OCI-LY7 (cell line): Measurements from ENCODE around the gene TBX5. TPM values are rescaled to one million over a fixed set of nuclear protein-coding genes. Genes with fewer than 3 reads are reported as not detected.

Source experiments
- BruUV-seq: library from RNA; stranded (reverse); fragments of 400-500 nt; replicated peaks from 2 replicates; lab custom pipeline; 2021; lab: Mats Ljungman, UMichigan
- CTCF ChIA-PET: fragments of 300-600 bp; sonication (Branson Sonifier 250); formaldehyde crosslinking; loops from one replicate; lab custom pipeline; 2022; ENCODE audit warnings: antibody characterized with exemption; ENCODE audit not compliant: unreplicated experiment; lab: Charles Lee
- POLR2A ChIA-PET: fragments of 300-600 bp; sonication (Branson Sonifier 250); formaldehyde crosslinking; loops from one replicate; lab custom pipeline; 2022; ENCODE audit warnings: antibody characterized with exemption; lab: Charles Lee
- DNase-seq: peaks from one replicate; pipeline ENCODE4 v3.0.0-alpha.2; 2015; ENCODE audit warnings: low spot score
- H2AFZ ChIP-seq: fragments of 200-600 bp; sonication (generic), shearing (Covaris generic); 2 replicates; pipeline ENCODE4 v1.6.1; 2014; ENCODE audit warnings: mild to moderate bottlenecking, antibody characterized with exemption, low read length, moderate library complexity
- H3K27ac ChIP-seq: fragments of 200-600 bp; sonication (generic); 2 replicates; pipeline ENCODE4 v1.5.1; 2014; ENCODE audit warnings: mixed run types, low read depth, mild to moderate bottlenecking, moderate library complexity, low read length, inconsistent platforms; ENCODE audit not compliant: poor library complexity, severe bottlenecking
- H3K36me3 ChIP-seq: fragments of 200-600 bp; sonication (generic); 2 replicates; pipeline ENCODE4 v1.6.1; 2014; ENCODE audit warnings: mild to moderate bottlenecking, antibody characterized with exemption, low read length, moderate library complexity, mixed read lengths; ENCODE audit not compliant: insufficient read depth
- H3K4me1 ChIP-seq: fragments of 200-600 bp; sonication (generic); 2 replicates; pipeline ENCODE4 v1.5.1; 2014; ENCODE audit warnings: mild to moderate bottlenecking, low read length; ENCODE audit not compliant: insufficient read depth, poor library complexity, severe bottlenecking
- H3K4me2 ChIP-seq: fragments of 200-600 bp; sonication (generic); 2 replicates; pipeline ENCODE4 v1.6.1; 2014; ENCODE audit warnings: mild to moderate bottlenecking, low read length
- H3K4me3 ChIP-seq: fragments of 200-600 bp; sonication (generic); 2 replicates; pipeline ENCODE4 v1.5.1; 2014; ENCODE audit warnings: mild to moderate bottlenecking, low read depth, low read length; ENCODE audit not compliant: poor library complexity, severe bottlenecking
- H3K79me2 ChIP-seq: fragments of 200-600 bp; sonication (generic); 2 replicates; pipeline ENCODE4 v1.6.1; 2016; ENCODE audit warnings: low read depth, mild to moderate bottlenecking, low read length, moderate library complexity, mixed read lengths; ENCODE audit not compliant: insufficient read depth
- H3K9me2 ChIP-seq: fragments of 200-600 bp; sonication (generic); 2 replicates; pipeline ENCODE4 v1.6.1; 2016; ENCODE audit warnings: mild to moderate bottlenecking, low read length, mixed read lengths; ENCODE audit not compliant: insufficient read depth
- H3K9me3 ChIP-seq: fragments of 200-600 bp; sonication (generic); 2 replicates; pipeline ENCODE4 v1.6.1; 2014; ENCODE audit warnings: mild to moderate bottlenecking, mixed run types, low read length, mixed read lengths
- H4K20me1 ChIP-seq: fragments of 200-600 bp; sonication (generic); 2 replicates; pipeline ENCODE4 v1.6.1; 2014; ENCODE audit warnings: mild to moderate bottlenecking, antibody characterized with exemption, low read length, moderate library complexity, mixed read lengths; ENCODE audit not compliant: insufficient read depth
- EZH2phosphoT487 ChIP-seq: fragments of 200-600 bp; sonication (generic); IDR thresholded peaks from 2 replicates; pipeline ENCODE4 v1.6.1; 2018; ENCODE audit warnings: low read depth, borderline replicate concordance, mild to moderate bottlenecking, mixed run types, antibody characterized with exemption, low read length, moderate library complexity, mixed read lengths
- intact Hi-C: fragments of 100-400 bp; cut with micrococcal nuclease; formaldehyde crosslinking; loops from one replicate; pipeline ENCODE4 v1.10.0; 2022; ENCODE audit not compliant: unreplicated experiment
- total RNA-seq, 2 experiments: library from RNA; depleted of rRNA in 1 of 2; stranded (reverse); fragments of >200 nt in 1 of 2; shearing (Covaris generic) in 1 of 2; gene quantifications; 2 replicates each; pipeline ENCODE4 v1.2.3, GENCODE V29; 2014 to 2022
- TF ChIP-seq, protein P1 (sequence below): fragments of 200-600 bp; sonication (generic); conservative IDR thresholded peaks from 2 replicates; pipeline ENCODE4 v1.5.1; 2014; ENCODE audit warnings: mild to moderate bottlenecking, antibody characterized with exemption, low read length, moderate library complexity, mixed read lengths

The TBX5 gene
- total RNA-seq, 2 experiments from 2014 or later = not detected

GRCh38 chr12:114339626-114340025, 66.3 kb downstream of the TBX5 start:
- POLR2A ChIA-PET = interaction anchor here (0.6 kb wide), 1 partner anchor 1608 kb away, joined by 3 read pairs; no protein-coding TSS in a partner anchor
- Histone ChIP-seq H4K20me1 (no peaks in the 10 kb centered on the region), H3K9me3 (no peaks in the 10 kb centered on the region), H3K4me2 (no peak overlapping the region), H3K9me2 (no peaks in the 10 kb centered on the region), H3K27ac (no peak overlapping the region), H3K4me1 (no peaks in the 10 kb centered on the region), H3K4me3 (no peak overlapping the region), H2AFZ (no peak overlapping the region), H3K36me3 (no peaks in the 10 kb centered on the region), H3K79me2 (no peaks in the 10 kb centered on the region)
- CTCF ChIA-PET = no interaction called here
- no TSS peak for BruUV-seq
- TF ChIP-seq, protein P1, sequence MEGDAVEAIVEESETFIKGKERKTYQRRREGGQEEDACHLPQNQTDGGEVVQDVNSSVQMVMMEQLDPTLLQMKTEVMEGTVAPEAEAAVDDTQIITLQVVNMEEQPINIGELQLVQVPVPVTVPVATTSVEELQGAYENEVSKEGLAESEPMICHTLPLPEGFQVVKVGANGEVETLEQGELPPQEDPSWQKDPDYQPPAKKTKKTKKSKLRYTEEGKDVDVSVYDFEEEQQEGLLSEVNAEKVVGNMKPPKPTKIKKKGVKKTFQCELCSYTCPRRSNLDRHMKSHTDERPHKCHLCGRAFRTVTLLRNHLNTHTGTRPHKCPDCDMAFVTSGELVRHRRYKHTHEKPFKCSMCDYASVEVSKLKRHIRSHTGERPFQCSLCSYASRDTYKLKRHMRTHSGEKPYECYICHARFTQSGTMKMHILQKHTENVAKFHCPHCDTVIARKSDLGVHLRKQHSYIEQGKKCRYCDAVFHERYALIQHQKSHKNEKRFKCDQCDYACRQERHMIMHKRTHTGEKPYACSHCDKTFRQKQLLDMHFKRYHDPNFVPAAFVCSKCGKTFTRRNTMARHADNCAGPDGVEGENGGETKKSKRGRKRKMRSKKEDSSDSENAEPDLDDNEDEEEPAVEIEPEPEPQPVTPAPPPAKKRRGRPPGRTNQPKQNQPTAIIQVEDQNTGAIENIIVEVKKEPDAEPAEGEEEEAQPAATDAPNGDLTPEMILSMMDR = no peak
- TF ChIP-seq EZH2phosphoT487 = no peak
- DNase-seq = no peak
- intact Hi-C loops = no loop called here

DNA sequence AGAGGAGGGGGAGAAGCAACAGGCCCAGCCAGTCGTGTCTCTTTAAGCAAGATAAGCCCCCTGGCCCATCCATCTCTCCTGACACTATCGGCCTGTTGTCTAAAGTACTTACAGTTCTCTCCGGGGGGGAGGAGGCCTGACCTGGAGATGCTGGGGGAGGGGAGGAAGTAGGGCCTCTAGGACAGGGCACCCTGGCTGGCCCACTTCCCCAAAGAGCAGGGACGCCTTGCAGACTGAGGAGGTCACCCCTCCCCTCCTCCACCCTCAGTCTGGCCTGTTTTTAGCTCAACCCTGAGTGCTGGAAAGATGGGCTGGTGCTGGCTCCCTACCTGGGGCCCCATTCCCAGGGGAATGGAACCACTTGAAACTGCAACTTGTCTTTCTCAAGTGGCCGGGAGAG, 70.3 kb downstream of the TBX5 start:
- BruUV-seq = no TSS peak
- H3K27ac ChIP-seq = no peak overlapping the region
- H3K9me2 ChIP-seq = no peaks in the 10 kb centered on the region
- H4K20me1 ChIP-seq = no peaks in the 10 kb centered on the region
- H3K4me2 ChIP-seq = no peak overlapping the region
- no peak for TF ChIP-seq EZH2phosphoT487
- TF ChIP-seq, protein P1 = no peak
- no peak overlapping the region for H2AFZ ChIP-seq
- no peak overlapping the region for H3K4me3 ChIP-seq
- no peaks in the 10 kb centered on the region for H3K79me2 ChIP-seq
- H3K4me1 ChIP-seq = no peaks in the 10 kb centered on the region
- intact Hi-C loops = no loop called here
- ChIA-PET CTCF (no interaction called here), POLR2A (no interaction called here)
- no peaks in the 10 kb centered on the region for H3K9me3 ChIP-seq
- no peaks in the 10 kb centered on the region for H3K36me3 ChIP-seq
- no peak for DNase-seq

- intact Hi-C loops = no loop called here
- Histone ChIP-seq H3K9me3 (no peaks in the 10 kb centered on the region), H3K36me3 (no peaks in the 10 kb centered on the region), H3K4me3 (no peak overlapping the region), H3K4me1 (no peaks in the 10 kb centered on the region), H3K9me2 (no peaks in the 10 kb centered on the region), H3K4me2 (no peak overlapping the region), H3K27ac (no peak overlapping the region), H4K20me1 (no peaks in the 10 kb centered on the region), H3K79me2 (no peaks in the 10 kb centered on the region), H2AFZ (no peak overlapping the region)
- CTCF ChIA-PET = no interaction called here
- DNase-seq = no peak
- no TSS peak for BruUV-seq
- POLR2A ChIA-PET = no interaction called here
- TF ChIP-seq, protein P1 = no peak
- no peak for TF ChIP-seq EZH2phosphoT487
These were observed 71.5 kb downstream of the TBX5 start for GRCh38 chr12:114334395-114334794.
